H1 (cell line): ENCODE data around the gene SLC6A8.

ENCODE experiments used
- CREB1 ChIP-seq: IDR thresholded peaks from 2 replicates; pipeline ENCODE4 v1.6.1; 2012; ENCODE audit warnings: inconsistent platforms
- CTCF ChIP-seq, 3 experiments: IDR thresholded peaks; 1 replicate in 2 of 3; 2 replicates in 1 of 3; pipeline versions ENCODE4 v1.5.1 to v1.6.1; 2011; ENCODE audit warnings: low read length in 3 of 3, mild to moderate bottlenecking in 3 of 3, inconsistent platforms in 2 of 3, low read depth in 1 of 3, moderate library complexity in 1 of 3; ENCODE audit not compliant: insufficient read depth in 1 of 3; ENCODE audit errors: control extremely low read depth in 1 of 3
- EZH2 ChIP-seq: fragments of 200-600 bp; sonication (generic); IDR thresholded peaks from 2 replicates; pipeline ENCODE4 v1.7.1; 2012; ENCODE audit warnings: low read depth, mild to moderate bottlenecking, moderate library complexity, low read length, inconsistent platforms; ENCODE audit not compliant: severe bottlenecking
- JUND ChIP-seq: IDR thresholded peaks from 2 replicates; pipeline ENCODE4 v1.6.1; 2011; ENCODE audit warnings: mild to moderate bottlenecking, improper control_type of control experiment, low read length
- KDM1A ChIP-seq: fragments of 200-600, 300-600 bp; sonication (generic); IDR thresholded peaks from 2 replicates; pipeline ENCODE4 v1.7.1; 2016; ENCODE audit warnings: mild to moderate bottlenecking, low read length, borderline replicate concordance
- MAFK ChIP-seq: IDR thresholded peaks from 2 replicates; pipeline ENCODE4 v1.6.1; 2012; ENCODE audit warnings: low read depth, mild to moderate bottlenecking, improper control_type of control experiment, low read length
- POLR2A ChIP-seq, 2 experiments: IDR thresholded peaks; 1 replicate in 1 of 2; 2 replicates in 1 of 2; pipeline ENCODE4 v1.6.1; 2011; ENCODE audit warnings: low read depth in 2 of 2, low read length in 2 of 2, mild to moderate bottlenecking in 2 of 2; ENCODE audit errors: control extremely low read depth in 1 of 2
- SP1 ChIP-seq: IDR thresholded peaks from 2 replicates; pipeline ENCODE4 v1.6.1; 2011; ENCODE audit warnings: low read depth, low read length
- SRF ChIP-seq: IDR thresholded peaks from 2 replicates; pipeline ENCODE4 v1.6.1; 2011; ENCODE audit warnings: mild to moderate bottlenecking, low read depth, low read length, moderate library complexity
- YY1 ChIP-seq: IDR thresholded peaks from 2 replicates; pipeline ENCODE4 v1.6.1; 2011; ENCODE audit warnings: low read depth, mild to moderate bottlenecking, low read length

GRCh38 chrX:153685751-153686696 is 1.7 kb upstream of the SLC6A8 start:
- TF ChIP-seq POLR2A (IDR thresholded peaks at IDR 0.05; ENCODE audit: control extremely low read depth in 1 of 2, low read depth in 2 of 2, low read length in 2 of 2) (no peak), CREB1 (no peak), SRF (no peak), KDM1A (no peak), CTCF (IDR thresholded peaks at IDR 0.05; ENCODE audit: control extremely low read depth in 1 of 3, insufficient read depth in 1 of 3, low read depth in 1 of 3, low read length in 3 of 3) (no peak), MAFK (no peak), EZH2 (no peak), JUND (no peak), SP1 (no peak), YY1 (no peak)
